SU-DHL-6 (cell line): Measurements from ENCODE around the gene REM2.

ENCODE experiments used
- H2AFZ ChIP-seq: fragments of 200-600 bp; sonication (generic); 2 replicates; pipeline ENCODE4 v1.6.1; 2014; ENCODE audit warnings: low read depth, mild to moderate bottlenecking, moderate library complexity, mixed read lengths, antibody characterized with exemption, low read length; ENCODE audit not compliant: severe bottlenecking
- H3F3A ChIP-seq: fragments of 200-600 bp; shearing (Covaris generic); 2 replicates; pipeline ENCODE4 v1.6.0; 2016; ENCODE audit warnings: antibody characterized with exemption, mild to moderate bottlenecking; ENCODE audit not compliant: insufficient read depth
- H3K27ac ChIP-seq: fragments of 200-600 bp; sonication (generic); 2 replicates; pipeline ENCODE4 v1.5.1; 2016; ENCODE audit warnings: low read depth, mild to moderate bottlenecking, low read length, moderate library complexity, mixed read lengths
- H3K27me3 ChIP-seq: fragments of 200-600 bp; sonication (generic), shearing (Covaris generic); 2 replicates; pipeline ENCODE4 v1.6.0; 2014; ENCODE audit warnings: mild to moderate bottlenecking, low read length
- H3K36me3 ChIP-seq: fragments of 200-600 bp; sonication (generic); 2 replicates; pipeline ENCODE4 v1.6.1; 2014; ENCODE audit warnings: mild to moderate bottlenecking, low read length, mixed read lengths
- H3K4me2 ChIP-seq: fragments of 300-600, 200-600 bp; shearing (Covaris generic), sonication (generic); 2 replicates; pipeline ENCODE4 v1.6.0; 2014; ENCODE audit warnings: low read length, low read depth, mild to moderate bottlenecking; ENCODE audit not compliant: poor library complexity, severe bottlenecking
- H3K4me3 ChIP-seq: fragments of 200-600 bp; sonication (generic); 2 replicates; pipeline ENCODE4 v1.5.1; 2014; ENCODE audit warnings: antibody characterized with exemption, low read length, mild to moderate bottlenecking, mixed read lengths; ENCODE audit not compliant: insufficient read depth, poor library complexity, severe bottlenecking
- H3K79me2 ChIP-seq: fragments of 200-600 bp; sonication (generic); 2 replicates; pipeline ENCODE4 v1.6.1; 2014; ENCODE audit warnings: mild to moderate bottlenecking, low read length, moderate library complexity; ENCODE audit not compliant: insufficient read depth
- H3K9ac ChIP-seq: fragments of 200-600 bp; sonication (generic); 2 replicates; pipeline ENCODE4 v1.7.0; 2014; ENCODE audit warnings: mild to moderate bottlenecking, low read length
- H3K9me2 ChIP-seq: fragments of 200-600 bp; sonication (generic); replicated peaks from 2 replicates; pipeline ENCODE4 v1.6.1; 2014; ENCODE audit warnings: low read length; ENCODE audit not compliant: insufficient read depth
- H3K9me3 ChIP-seq: fragments of 200-600 bp; sonication (generic); 2 replicates; pipeline ENCODE4 v1.6.1; 2014; ENCODE audit warnings: low read length, mixed read lengths; ENCODE audit not compliant: insufficient read depth
- H4K20me1 ChIP-seq: fragments of 200-600 bp; sonication (generic); 2 replicates; pipeline ENCODE4 v1.6.1; 2014; ENCODE audit warnings: low read depth, mild to moderate bottlenecking, antibody characterized with exemption, low read length, moderate library complexity, mixed read lengths
- EZH2phosphoT487 ChIP-seq: fragments of 200-600 bp; sonication (generic), shearing (Covaris generic); conservative IDR thresholded peaks from 2 replicates; pipeline ENCODE4 v1.6.1; 2018; ENCODE audit warnings: mild to moderate bottlenecking, antibody characterized with exemption, low read length, moderate library complexity, mixed read lengths
- TF ChIP-seq, protein P1 (sequence below): fragments of 200-600 bp; sonication (generic); IDR thresholded peaks from one replicate; pipeline ENCODE4 v1.5.1; 2017; ENCODE audit warnings: antibody characterized with exemption, mild to moderate bottlenecking, low read length, moderate library complexity; ENCODE audit not compliant: insufficient read depth, poor library complexity, severe bottlenecking

Gene REM2

DNA sequence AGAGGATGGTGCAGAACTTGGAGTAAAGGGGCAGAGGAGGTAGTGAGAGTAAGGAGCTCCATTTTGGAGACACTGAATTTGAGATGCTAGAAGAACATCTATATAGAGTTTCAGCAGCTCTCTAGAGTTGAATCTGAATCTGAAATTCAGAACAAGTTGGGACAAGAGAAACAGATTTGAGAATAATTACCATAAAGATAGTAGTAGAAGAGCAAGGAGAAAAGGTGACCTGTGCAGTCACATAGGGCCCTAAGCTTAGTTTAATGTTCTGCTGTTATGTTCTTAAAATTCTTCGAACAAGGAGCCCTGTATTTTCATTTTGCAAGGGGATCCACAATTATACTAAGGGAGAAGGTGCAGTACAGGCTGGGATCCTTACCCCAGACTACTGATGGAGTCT lies 7.4 kb downstream of the REM2 start:
- TF ChIP-seq, protein P1, sequence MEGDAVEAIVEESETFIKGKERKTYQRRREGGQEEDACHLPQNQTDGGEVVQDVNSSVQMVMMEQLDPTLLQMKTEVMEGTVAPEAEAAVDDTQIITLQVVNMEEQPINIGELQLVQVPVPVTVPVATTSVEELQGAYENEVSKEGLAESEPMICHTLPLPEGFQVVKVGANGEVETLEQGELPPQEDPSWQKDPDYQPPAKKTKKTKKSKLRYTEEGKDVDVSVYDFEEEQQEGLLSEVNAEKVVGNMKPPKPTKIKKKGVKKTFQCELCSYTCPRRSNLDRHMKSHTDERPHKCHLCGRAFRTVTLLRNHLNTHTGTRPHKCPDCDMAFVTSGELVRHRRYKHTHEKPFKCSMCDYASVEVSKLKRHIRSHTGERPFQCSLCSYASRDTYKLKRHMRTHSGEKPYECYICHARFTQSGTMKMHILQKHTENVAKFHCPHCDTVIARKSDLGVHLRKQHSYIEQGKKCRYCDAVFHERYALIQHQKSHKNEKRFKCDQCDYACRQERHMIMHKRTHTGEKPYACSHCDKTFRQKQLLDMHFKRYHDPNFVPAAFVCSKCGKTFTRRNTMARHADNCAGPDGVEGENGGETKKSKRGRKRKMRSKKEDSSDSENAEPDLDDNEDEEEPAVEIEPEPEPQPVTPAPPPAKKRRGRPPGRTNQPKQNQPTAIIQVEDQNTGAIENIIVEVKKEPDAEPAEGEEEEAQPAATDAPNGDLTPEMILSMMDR = no peak
- no peak for TF ChIP-seq EZH2phosphoT487
- H3K9me2 ChIP-seq = no peaks in the 10 kb centered on the region
- H3K9me3 ChIP-seq = no peaks in the 10 kb centered on the region
- peaks cover 24% of the 10 kb centered on the region for H3F3A ChIP-seq
- H3K27me3 ChIP-seq = no peaks in the 10 kb centered on the region
- no peak overlapping the region for H3K27ac ChIP-seq
- no peaks in the 10 kb centered on the region for H3K79me2 ChIP-seq
- H3K4me2 ChIP-seq = no peak overlapping the region
- H3K36me3 ChIP-seq = no peaks in the 10 kb centered on the region
- no peak overlapping the region for H3K4me3 ChIP-seq
- no peak overlapping the region for H3K9ac ChIP-seq
- no peaks in the 10 kb centered on the region for H4K20me1 ChIP-seq
- H2AFZ ChIP-seq = no peak overlapping the region

DNA sequence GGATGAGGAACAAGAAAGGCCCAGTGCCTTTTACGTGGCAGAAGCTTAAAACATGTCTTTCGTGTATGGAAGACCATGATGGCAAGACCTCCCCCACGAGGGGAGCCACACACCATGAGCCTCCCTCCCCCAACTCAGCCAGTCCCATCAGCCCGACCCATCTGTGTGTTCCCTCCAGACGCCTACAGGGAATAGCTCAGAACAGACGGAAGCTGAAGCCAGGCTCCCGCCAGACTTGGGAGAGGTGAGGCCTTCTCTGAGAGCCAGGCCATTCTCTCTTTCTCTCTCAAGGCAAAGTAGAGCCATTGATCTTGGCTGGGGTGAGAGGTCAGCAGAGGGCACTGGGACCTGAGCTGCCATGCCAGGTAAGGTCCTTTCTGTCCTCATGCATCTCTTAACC lies 9.5 kb downstream of the REM2 start:
- Histone ChIP-seq H3K27me3 (no peaks in the 10 kb centered on the region), H3K36me3 (no peaks in the 10 kb centered on the region)

DNA sequence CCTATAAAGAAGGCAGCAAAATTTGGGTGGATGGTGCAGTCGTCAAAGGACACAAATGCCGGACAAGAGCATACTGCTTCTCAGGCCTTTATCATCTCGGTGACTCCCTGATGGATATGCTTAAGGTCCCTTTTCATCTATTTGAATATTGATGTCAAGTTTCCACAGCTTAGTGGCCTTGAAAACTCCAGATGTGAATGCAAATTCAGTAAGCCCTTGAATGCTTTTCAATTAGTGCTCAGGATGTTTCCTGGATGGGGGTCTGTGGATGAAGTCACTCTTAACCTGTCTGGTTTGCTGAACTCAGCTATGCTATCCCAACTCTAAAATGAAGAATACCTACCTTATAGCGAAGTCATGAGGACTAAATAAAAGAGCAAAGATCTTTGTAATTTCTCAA lies 10.7 kb downstream of the REM2 start:
- no peaks in the 10 kb centered on the region for H3K9me2 ChIP-seq
- no peak overlapping the region for H3K4me2 ChIP-seq
- no peak for TF ChIP-seq EZH2phosphoT487
- TF ChIP-seq, protein P1 = no peak
- H2AFZ ChIP-seq = no peak overlapping the region
- H3K79me2 ChIP-seq = no peaks in the 10 kb centered on the region
- H3K4me3 ChIP-seq = no peak overlapping the region
- H4K20me1 ChIP-seq = no peaks in the 10 kb centered on the region
- H3K27ac ChIP-seq = no peak overlapping the region
- H3K27me3 ChIP-seq = no peaks in the 10 kb centered on the region
- no peaks in the 10 kb centered on the region for H3K9me3 ChIP-seq
- H3K36me3 ChIP-seq = no peaks in the 10 kb centered on the region
- no peaks in the 10 kb centered on the region for H3F3A ChIP-seq
- no peak overlapping the region for H3K9ac ChIP-seq

More for the DNA sequence above, 9.5 kb downstream of the REM2 start:
- Histone ChIP-seq H3K4me3 (no peak overlapping the region), H2AFZ (no peak overlapping the region), H3K4me2 (no peak overlapping the region), H3K9me2 (no peaks in the 10 kb centered on the region), H3K9ac (no peak overlapping the region), H4K20me1 (no peaks in the 10 kb centered on the region), H3K27ac (no peak overlapping the region), H3K79me2 (no peaks in the 10 kb centered on the region), H3K9me3 (no peaks in the 10 kb centered on the region), H3F3A (peaks cover 11% of the 10 kb centered on the region)
- TF ChIP-seq EZH2phosphoT487 = no peak
- TF ChIP-seq, protein P1 = no peak

DNA sequence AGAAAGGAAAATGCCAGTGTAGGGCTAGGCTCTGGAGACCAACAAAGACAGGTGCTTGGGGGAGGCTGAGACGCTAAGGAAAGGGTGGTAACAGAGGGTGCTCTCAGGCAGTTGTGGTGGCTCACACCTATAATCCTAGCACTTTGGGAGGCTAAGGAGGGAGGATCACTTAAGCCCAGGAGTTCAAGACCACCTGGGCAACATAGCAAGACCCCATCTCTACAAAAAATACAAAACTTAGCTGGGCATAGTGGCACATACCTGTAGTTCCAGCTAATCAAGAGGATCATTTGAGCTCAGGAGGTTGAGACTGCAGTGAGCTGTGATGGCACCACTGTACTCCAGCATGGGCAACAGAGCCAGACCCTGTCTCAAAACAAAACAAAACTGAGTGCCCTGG lies 12.4 kb downstream of the REM2 start:
- no peaks in the 10 kb centered on the region for H4K20me1 ChIP-seq
- 0 out of 2 replicates have a peak, but pooled peaks cover 2% of the 10 kb centered on the region for H3F3A ChIP-seq
- H2AFZ ChIP-seq = no peak overlapping the region
- no peak overlapping the region for H3K4me3 ChIP-seq
- H3K9me2 ChIP-seq = no peaks in the 10 kb centered on the region
- no peaks in the 10 kb centered on the region for H3K79me2 ChIP-seq
- TF ChIP-seq EZH2phosphoT487 = no peak
- TF ChIP-seq, protein P1 = no peak
- H3K9ac ChIP-seq = no peak overlapping the region
- H3K9me3 ChIP-seq = no peaks in the 10 kb centered on the region
- H3K27ac ChIP-seq = no peak overlapping the region
- H3K27me3 ChIP-seq = no peaks in the 10 kb centered on the region
- no peak overlapping the region for H3K4me2 ChIP-seq
- no peaks in the 10 kb centered on the region for H3K36me3 ChIP-seq
